ENCODE data around the gene CBFA2T3.

DNA sequence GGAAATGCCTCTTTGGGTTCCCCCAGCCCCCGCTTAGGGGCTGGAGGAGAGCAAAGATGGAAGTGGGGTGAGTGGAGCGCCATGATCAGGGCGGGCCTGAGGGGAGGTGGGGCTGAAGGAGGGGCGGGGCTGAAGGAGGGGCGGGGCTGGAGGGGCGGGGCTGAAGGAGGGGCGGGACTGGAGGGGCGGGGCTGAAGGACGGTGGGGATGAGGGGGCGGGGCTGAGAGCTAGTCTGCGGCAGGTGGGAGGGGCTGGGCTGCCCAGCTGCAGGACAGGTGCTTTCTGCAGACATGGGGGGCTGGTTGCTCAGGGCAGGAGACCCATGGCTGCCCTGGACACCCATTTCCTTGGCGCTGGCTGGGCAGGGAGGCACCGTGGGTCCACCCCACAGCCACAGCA lies 71.4 kb downstream of the CBFA2T3 start:
- TF ChIP-seq TAF1 (IDR thresholded peaks at IDR 0.05; ENCODE audit: borderline replicate concordance, insufficient read depth, low read length) (no peak), SIN3A (IDR thresholded peaks at IDR 0.05; ENCODE audit: borderline replicate concordance, insufficient read depth, low read length) (no peak)
